HUES48 (cell line): Measurements from ENCODE around the gene NDUFA7.

Experiments used
- H3K27ac ChIP-seq: one replicate; pipeline ENCODE4 v1.7.0; 2013; ENCODE audit warnings: low read depth, low read length, inconsistent platforms
- H3K27me3 ChIP-seq: 2 replicates; pipeline ENCODE4 v1.6.1; 2013; ENCODE audit warnings: mild to moderate bottlenecking, low read length; ENCODE audit not compliant: control insufficient read depth, insufficient read depth
- H3K36me3 ChIP-seq: 2 replicates; pipeline ENCODE4 v1.6.1; 2013; ENCODE audit warnings: low read length; ENCODE audit not compliant: control insufficient read depth, insufficient read depth
- H3K4me1 ChIP-seq: 2 replicates; pipeline ENCODE4 v1.6.1; 2013; ENCODE audit warnings: mild to moderate bottlenecking, low read length; ENCODE audit not compliant: control insufficient read depth, insufficient read depth
- H3K4me3 ChIP-seq: 2 replicates; pipeline ENCODE4 v1.5.1; 2013; ENCODE audit warnings: mild to moderate bottlenecking, low read depth, low read length
- H3K9ac ChIP-seq: 2 replicates; pipeline ENCODE4 v1.6.1; 2013; ENCODE audit warnings: mild to moderate bottlenecking, low read depth, low read length, moderate library complexity
- H3K9me3 ChIP-seq: 2 replicates; pipeline ENCODE4 v1.6.1; 2013; ENCODE audit warnings: low read length; ENCODE audit not compliant: control insufficient read depth, insufficient read depth

The NDUFA7 gene

DNA sequence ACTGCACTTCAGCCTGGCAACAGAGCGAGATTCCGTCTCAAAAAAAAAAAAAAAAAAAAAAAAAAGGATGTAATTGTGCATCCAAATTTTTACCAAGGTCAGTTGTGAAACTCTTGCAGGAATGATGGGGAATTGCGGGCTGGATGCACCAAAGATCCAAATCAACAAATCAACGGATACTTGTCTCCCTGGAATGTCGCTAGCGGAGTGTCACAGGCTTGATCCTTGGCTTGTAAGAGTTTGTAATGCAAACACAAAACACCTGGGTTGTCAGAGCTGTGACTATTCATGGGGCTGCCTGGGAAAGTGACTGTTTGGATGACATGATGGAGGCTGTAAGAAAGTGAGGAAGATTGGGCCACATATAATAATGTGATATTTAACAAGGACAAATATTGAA, 17.7 kb upstream of the NDUFA7 start:
- H3K9me3 ChIP-seq: no peaks in the 10 kb centered on the region
- peaks cover 8% of the 10 kb centered on the region for H3K4me1 ChIP-seq
- H3K9ac ChIP-seq: no peak overlapping the region
- no peak overlapping the region for H3K4me3 ChIP-seq
- no peak overlapping the region for H3K27ac ChIP-seq
- peaks cover 27% of the 10 kb centered on the region for H3K27me3 ChIP-seq
- no peaks in the 10 kb centered on the region for H3K36me3 ChIP-seq

DNA sequence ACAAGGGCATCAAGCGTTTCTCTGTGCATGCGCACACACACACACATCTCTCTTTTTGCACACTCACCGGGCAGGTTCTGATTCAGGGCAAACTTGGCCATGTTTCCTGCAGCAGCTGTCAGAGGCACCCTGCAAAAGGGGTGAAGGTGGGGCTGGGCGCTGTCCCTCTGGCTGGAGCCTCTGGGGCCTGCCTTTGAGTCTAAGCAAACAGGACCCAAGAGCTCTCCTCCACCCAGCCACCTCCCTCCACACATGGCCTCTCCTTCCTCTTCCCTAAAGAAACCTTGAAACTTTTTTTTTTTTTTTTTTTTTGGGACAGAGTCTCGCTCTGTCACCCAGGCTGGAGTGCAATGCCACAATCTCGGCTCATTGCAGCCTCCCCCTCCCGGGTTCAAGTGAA, 16.6 kb upstream of the NDUFA7 start:
- Histone ChIP-seq H3K27me3 (peaks cover 38% of the 10 kb centered on the region), H3K9ac (no peak overlapping the region), H3K4me1 (peaks cover 8% of the 10 kb centered on the region), H3K9me3 (no peaks in the 10 kb centered on the region), H3K27ac (no peak overlapping the region), H3K4me3 (no peak overlapping the region), H3K36me3 (no peaks in the 10 kb centered on the region)

DNA sequence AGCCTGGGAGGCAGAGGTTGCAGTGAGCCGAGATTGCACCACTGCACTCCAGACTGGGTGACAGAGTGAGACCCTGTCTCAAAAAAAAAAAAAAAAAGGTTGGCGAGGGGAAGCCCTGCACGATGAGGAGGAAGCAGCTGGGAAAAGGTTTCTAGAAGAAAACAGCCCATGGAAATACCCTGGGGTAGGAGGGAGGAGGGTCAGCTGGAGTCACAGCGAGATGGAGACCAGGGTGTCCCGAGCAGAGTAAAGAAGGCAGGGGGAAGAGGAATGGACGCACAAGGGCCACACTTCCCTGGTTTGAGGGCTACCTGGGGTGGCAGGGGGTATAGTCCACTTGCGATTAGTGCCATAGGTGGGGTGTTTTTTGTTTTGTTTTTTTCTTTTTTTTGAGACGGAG, 15.5 kb upstream of the NDUFA7 start:
- Histone ChIP-seq H3K36me3 (no peaks in the 10 kb centered on the region), H3K27me3 (peaks cover 37% of the 10 kb centered on the region), H3K9me3 (no peaks in the 10 kb centered on the region), H3K4me3 (no peak overlapping the region), H3K9ac (no peak overlapping the region), H3K4me1 (peaks cover 8% of the 10 kb centered on the region), H3K27ac (no peak overlapping the region)

DNA sequence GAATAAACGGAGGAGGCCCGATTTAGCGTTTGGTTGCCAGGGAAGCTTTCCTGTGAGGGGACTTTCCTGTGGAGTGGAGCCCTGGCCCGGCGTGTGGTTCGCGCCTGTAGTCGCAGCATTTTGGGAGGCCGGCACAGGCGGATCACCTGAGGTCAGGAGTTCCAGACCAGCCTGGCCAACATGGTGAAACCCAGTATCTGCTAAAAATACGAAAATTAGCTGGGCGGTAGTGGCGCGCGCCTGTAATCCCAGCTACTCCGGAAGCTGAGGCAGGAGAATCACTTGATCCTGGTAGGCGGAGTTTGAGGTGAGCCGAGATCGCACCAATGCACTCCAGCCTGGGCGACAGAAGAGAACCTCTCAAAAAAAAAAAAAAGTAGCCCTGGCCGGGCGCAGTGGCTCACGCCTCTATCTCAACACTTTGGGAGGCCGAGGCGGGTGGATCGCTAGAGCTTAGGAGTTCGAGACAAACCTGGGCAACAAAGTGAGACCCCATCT, 14.9 kb upstream of the NDUFA7 start:
- H3K36me3 ChIP-seq: no peaks in the 10 kb centered on the region
- no peak overlapping the region for H3K9ac ChIP-seq
- H3K4me3 ChIP-seq: peak overlapping the region; percentile 65; the same call in 1 of the 2 replicates
- H3K9me3 ChIP-seq: no peaks in the 10 kb centered on the region
- H3K27me3 ChIP-seq: peaks cover 37% of the 10 kb centered on the region
- peaks cover 8% of the 10 kb centered on the region for H3K4me1 ChIP-seq
- no peak overlapping the region for H3K27ac ChIP-seq

DNA sequence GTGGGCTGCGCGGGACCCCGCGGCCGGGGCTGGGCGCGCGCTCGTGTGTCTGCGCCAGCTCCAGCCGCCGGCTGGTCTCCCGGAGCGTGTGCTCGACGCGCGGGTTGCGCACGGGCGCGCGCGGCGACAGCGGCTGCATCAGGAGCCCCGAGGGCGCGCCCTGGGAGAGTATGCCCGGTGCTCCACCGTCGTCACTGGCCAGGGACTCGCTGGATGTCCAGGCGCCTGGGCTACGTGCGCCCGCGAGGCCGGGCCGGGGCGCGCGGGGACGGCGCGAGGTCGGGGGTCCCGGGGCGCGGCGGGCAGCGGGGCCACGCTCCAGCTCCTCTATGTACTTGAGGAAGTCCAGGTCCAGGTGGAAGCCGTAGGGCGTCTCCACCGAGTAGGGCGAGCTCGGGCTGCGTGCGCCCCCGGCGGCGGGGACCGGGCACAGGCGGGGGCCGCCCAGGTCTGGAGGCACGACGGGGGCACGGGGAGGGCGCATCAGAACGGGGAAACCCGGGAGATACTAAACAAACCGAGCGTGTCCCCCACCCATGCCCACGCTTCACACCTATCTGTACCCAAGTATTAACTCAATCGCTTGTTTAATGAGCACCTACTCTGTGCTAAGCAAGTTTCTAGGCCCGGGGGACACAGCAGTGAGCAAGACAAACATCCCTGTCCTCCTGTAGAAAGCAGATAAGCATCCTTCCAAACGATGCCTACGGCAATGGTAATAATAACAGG, 14.3 kb upstream of the NDUFA7 start:
- H3K4me3 ChIP-seq: peak overlapping the region; percentile 65; the same call in 1 of the 2 replicates
- peaks cover 8% of the 10 kb centered on the region for H3K4me1 ChIP-seq
- peaks cover 37% of the 10 kb centered on the region for H3K27me3 ChIP-seq

DNA sequence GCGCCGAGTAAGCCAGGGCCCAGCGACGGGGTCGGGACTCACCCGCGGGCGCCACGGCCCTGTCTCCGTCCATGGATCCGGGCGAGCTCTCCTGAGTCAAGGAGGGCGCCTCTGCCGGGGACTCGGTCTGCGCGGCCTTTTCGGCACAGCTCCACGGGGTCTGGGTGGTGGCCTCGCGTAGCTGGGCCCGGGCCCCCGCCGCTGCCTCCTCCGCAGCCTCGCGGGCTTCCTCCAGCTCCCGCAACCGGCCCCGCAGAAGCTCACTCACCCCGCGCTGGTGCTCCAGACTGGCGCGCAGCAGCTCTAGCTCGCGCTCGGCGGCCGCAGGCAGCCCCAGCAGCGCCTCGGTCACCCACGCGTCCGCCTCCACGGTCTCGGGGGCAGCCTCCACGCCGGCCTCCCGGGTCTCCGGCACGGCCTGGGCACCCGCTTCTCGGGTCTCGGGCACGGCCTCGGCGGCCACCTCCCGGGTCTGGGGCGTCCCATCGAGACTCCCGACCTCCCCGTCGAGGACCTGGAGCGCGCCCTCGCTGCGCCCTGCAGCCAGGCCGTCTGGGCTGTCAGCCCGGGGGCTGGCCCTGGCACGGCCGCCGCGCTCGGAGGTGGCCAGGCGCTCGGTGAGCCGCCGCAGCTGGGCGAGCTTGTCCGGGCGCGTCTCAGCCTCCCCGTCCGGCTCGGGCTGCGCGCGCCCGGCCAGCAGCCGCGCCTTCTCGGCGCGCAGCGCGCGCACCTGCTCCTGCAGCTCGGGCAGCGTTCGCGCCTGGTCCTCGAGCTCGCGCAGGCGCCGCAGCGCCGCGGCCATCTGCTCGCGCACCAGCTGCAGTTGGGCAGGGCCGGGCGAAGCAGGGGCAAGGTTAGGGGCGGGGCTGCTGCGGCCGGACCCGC, 13.5 kb upstream of the NDUFA7 start:
- H3K9me3 ChIP-seq: no peaks in the 10 kb centered on the region
- H3K9ac ChIP-seq: no peak overlapping the region
- H3K4me1 ChIP-seq: peaks cover 8% of the 10 kb centered on the region
- no peak overlapping the region for H3K27ac ChIP-seq
- H3K36me3 ChIP-seq: no peaks in the 10 kb centered on the region
- peaks cover 37% of the 10 kb centered on the region for H3K27me3 ChIP-seq
- peak overlapping the region; percentile 65 for H3K4me3 ChIP-seq

More for the DNA sequence above, 14.3 kb upstream of the NDUFA7 start:
- Histone ChIP-seq H3K36me3 (no peaks in the 10 kb centered on the region), H3K27ac (no peak overlapping the region), H3K9ac (no peak overlapping the region), H3K9me3 (no peaks in the 10 kb centered on the region)

DNA sequence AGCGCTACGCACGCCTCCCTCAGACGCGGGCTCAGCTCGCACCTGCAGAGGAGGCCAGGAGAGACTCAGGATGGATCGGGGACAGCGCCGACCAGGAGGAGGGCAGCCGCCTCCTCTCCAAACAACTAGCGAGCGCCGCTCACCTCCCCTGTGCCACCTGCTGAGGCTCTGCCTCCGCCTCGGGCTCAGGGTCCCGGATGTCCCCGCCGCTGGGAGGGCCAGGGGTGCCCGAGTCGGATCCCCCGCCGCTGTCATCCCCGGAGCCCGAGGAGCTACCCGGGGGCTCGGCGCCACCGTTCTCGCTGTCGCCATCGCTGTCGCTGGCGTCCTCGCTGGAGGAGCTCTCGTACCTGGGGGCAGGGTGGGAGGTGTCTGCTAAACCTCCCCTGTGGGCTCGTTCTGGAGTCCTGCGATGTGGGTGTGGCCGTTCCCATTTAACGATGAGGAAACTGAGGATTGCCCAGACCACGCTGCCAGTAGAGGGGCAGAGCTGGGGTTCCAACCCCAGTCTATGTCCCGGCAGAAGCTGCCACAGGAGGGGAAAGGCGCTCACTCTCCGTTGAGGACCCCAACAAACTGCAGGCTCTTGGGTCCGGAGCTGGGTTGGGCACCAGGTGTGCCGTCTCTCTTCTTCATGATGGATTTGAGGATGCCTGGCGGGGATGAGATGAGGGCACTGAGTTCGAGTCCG, 12.7 kb upstream of the NDUFA7 start:
- peaks cover 37% of the 10 kb centered on the region for H3K27me3 ChIP-seq
- peak overlapping the region; percentile 65 for H3K4me3 ChIP-seq
- H3K36me3 ChIP-seq: no peaks in the 10 kb centered on the region
- peaks cover 6% of the 10 kb centered on the region for H3K4me1 ChIP-seq
- H3K9ac ChIP-seq: no peak overlapping the region
- no peaks in the 10 kb centered on the region for H3K9me3 ChIP-seq
- H3K27ac ChIP-seq: no peak overlapping the region

DNA sequence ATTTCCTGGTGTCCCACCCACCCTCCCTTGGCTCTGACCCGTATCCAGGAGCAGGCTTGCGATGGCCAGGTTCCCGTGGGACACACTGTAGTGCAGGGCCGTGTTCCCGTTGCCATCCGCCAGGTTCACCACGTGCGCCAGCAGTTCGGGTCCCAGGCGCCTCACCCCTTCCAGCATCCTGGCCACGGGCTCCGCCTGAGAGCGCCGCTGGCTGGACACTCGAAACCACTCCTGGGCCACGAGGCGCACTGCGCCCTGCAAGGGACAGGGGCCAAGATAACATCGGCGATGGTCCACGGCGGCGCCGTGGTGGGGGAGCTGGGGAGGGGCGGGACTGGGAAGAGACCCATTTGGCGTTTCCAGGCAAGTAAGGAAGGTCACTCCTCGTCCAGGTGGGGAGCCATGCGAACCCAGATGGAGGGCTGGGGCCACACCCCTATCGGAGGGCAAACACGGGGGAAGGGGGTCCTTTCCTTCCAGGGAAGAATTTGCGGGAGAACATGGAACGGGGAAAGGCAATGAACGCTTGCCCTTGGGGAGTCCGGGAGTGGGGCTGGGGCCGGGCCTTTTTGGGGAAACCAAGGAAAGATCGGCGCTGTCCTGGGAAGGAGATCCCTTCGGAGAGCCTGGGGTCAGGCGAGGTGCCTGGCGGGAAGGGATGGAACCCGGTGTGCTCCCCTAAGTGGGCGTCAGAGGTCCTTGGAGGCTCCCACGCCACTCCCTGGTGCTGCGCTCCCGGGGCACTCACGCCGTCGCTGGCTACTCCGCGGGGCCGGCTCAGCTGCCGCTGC, 12.0 kb upstream of the NDUFA7 start:
- Histone ChIP-seq H3K36me3 (no peaks in the 10 kb centered on the region), H3K27me3 (peaks cover 37% of the 10 kb centered on the region), H3K9ac (no peak overlapping the region), H3K4me3 (peak overlapping the region; percentile 65), H3K9me3 (no peaks in the 10 kb centered on the region), H3K27ac (no peak overlapping the region), H3K4me1 (peaks cover 5% of the 10 kb centered on the region; the same call in 1 of the 2 replicates)

DNA sequence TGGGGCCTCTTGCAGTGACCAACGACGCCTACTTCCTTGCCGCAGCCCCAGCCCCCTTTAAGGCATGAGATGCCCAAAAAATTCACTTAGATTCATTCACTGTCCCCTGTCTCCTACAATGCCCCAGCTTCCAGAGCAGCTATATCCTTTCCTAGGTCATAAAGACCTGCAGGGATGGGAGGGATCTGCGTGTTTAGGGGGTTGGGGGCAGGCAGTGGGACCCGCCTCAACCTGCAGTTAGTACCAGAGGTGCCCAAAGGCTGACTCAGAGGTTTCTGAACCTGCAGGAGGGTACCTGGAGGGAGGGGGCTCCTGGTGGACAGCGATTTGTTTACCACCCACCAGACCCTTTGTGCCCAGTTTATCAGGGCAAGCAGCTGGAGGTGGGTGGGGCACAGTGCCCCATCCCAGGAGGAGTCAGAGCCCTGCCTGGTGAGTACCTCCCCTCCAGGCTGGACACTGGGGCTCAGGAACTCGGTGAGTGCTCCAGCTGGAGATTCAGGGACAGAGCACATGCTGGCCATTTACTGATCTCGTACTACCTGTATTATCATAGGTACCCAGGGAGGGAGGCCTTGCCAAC, 10.2 kb upstream of the NDUFA7 start:
- Histone ChIP-seq H3K4me1 (peaks cover 5% of the 10 kb centered on the region; the same call in 1 of the 2 replicates), H3K27me3 (peaks cover 33% of the 10 kb centered on the region), H3K36me3 (no peaks in the 10 kb centered on the region), H3K9me3 (no peaks in the 10 kb centered on the region), H3K27ac (no peak overlapping the region), H3K4me3 (no peak overlapping the region), H3K9ac (no peak overlapping the region)

DNA sequence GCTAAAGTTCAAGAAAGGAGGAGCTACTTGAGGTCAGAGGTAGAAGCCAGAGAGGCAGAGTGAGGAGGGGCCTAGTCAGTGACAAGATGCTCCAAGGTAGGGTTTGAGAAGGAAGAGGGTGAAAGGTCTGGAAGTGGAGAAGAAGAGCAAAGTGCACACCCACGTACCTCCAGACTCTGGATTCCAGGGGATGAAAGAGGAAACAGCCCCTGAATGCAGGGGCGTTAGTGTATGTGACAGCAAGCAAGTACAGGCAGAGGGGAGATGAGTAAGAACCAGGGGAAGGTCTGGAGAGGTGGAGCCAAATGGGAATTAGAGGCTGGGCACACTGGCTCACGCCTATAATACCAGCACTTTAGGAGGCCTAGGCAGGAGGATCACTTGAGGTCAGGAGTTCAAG, 8.8 kb upstream of the NDUFA7 start:
- Histone ChIP-seq H3K4me1 (peaks cover 5% of the 10 kb centered on the region; the same call in 1 of the 2 replicates), H3K27me3 (peaks cover 27% of the 10 kb centered on the region), H3K27ac (no peak overlapping the region)

More for the DNA sequence above, 8.8 kb upstream of the NDUFA7 start:
- Histone ChIP-seq H3K9me3 (no peaks in the 10 kb centered on the region), H3K36me3 (no peaks in the 10 kb centered on the region), H3K4me3 (no peak overlapping the region), H3K9ac (no peak overlapping the region)
